HTR-8/SVneo (cell line): ENCODE measurements around the gene ATRN.
"Not testable (repeated sequence)": the region's sequence is repeated elsewhere in the genome, so short reads cannot be mapped to it uniquely, and the experiment has no call there.

Source experiments
- DNase-seq: peaks from one replicate; pipeline ENCODE4 v3.0.0; 2011; ENCODE audit warnings: low spot score, mixed read lengths; ENCODE audit not compliant: insufficient read length
- FAIRE-seq: peaks from 2 replicates; lab custom pipeline; 2011; peaks lifted over from hg19 to GRCh38; lab: Jason Lieb, UNC

Gene ATRN

DNA sequence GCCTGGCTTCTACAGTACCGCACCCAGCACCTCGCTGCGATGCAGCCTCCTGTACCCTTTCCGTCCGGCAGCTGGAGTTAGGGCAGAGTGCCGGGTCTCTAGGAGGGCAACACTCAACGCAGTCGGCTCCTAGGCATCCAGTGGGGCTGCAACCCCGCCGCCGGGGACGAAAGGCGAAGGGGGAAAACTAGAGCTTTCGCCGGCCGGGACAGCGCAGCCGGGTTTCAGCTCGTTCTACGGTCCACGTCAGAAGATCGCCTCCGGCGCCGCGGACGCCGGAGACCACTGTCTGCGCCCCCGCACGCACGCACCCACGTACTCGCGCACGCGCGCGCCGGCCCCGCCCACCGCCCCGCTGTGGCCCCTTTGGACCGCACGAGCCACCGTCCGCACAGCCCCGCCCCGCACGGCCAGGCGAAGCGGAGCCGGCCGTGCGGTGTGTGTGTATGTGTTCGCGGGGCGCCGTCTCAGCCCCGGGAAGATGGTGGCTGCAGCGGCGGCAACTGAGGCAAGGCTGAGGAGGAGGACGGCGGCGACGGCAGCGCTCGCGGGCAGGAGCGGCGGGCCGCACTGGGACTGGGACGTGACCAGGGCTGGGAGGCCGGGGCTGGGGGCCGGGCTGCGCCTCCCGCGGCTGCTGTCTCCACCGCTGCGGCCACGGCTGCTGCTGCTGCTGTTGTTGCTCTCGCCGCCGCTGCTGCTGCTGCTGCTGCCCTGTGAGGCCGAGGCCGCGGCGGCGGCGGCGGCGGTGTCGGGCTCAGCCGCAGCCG is at the start of gene ATRN:
Gene ATRN, plus strand, starts transcription at position 392 of the 770 bp plus-strand sequence. Its CDS starts 90 bp downstream, at position 482.
- DNase-seq (peak; percentile 89), FAIRE-seq (peak; percentile 98)

DNA sequence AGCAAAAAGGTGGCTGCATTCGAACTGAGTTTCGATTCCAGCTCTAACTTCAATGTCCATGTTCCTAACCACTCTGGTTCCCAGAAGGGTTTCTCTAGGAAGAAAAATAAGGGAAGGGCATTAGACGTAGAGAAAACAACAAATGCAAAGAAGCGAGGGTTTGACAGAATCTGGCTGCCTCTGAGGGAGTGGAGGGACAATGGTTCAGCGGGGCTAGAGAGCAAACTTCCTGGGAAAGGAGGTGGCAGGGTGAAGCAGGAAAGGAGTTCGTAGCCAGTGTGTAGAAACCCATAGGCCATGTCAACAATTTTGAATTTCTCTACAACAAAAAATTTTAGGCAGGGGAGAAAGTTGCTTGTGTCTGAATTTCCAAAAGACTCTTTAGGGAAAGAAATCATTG is 48.8 kb upstream of the ATRN start:
- FAIRE-seq (no peak), DNase-seq (no peak)

DNA sequence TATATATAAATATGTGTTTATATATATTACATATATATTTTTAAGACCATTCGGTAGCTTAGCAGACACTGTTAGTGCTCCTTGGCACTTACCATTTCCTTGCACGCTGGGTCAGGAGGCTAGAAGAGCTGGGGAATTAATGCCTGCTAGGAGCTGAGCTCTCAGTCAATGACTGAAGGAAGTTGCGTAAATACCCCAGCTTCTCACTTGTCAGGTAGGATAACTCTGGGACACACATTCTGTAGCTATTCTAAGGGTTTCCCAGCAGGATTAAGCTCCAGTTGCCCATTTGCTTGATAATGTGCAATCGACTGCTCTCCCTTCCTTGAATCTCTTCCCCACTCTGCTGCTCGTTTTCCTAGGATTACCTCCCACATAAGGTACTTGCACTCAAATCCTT is 47.7 kb upstream of the ATRN start:
- DNase-seq (no peak), FAIRE-seq (no peak)

DNA sequence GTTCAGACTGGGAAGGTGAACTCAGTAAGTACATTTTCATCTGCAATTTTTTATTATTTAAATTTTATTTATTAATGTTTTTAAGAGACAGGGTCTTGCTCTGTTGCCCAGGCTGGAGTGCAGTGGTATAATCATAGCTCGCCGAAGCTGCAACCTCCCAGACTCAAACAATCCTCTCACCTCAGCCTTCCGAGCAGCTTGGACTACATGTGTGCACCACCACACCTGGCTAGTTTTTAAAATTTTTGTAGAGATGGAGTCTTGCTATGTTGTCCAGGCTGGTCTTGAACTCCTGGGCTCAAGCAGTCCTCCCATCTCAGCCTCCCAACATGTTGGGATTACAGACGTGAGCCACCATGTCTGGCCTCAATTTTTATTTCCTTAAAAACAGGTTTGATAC is 44.1 kb upstream of the ATRN start:
- not testable (repeated sequence) for DNase-seq, FAIRE-seq

DNA sequence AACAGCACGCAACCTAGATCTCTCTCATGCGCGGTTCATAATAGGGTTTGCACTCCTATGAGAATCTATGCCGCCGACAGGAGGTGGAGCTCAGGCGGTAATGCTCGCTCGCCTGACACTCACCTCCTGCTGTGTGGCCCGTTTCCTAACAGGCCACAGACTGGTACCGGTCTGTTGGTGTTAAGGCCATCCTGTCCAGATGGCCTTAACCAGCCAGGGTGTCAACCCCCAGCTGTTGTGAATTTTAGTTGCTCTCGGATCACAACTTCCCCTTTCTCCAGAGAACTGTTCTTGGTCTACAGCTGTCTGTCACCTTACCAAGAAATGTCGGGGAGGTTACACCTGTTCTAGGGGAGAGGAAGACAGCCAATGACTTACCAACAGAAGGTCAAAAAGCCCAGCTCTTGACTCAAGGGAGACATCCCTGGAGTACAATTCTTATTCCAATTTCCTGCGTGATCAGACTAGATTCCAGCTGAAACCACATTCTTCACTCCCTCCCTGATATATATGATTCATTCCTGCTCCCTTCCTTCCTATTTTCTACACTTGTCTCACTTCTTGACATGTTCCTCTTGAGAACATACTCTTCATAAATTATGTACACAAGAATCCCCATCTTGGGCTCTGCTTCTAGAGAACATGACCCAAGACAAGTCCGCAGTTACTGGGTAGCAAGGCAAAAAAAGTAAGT is 40.3 kb upstream of the ATRN start:
- DNase-seq (no peak), FAIRE-seq (no peak)

DNA sequence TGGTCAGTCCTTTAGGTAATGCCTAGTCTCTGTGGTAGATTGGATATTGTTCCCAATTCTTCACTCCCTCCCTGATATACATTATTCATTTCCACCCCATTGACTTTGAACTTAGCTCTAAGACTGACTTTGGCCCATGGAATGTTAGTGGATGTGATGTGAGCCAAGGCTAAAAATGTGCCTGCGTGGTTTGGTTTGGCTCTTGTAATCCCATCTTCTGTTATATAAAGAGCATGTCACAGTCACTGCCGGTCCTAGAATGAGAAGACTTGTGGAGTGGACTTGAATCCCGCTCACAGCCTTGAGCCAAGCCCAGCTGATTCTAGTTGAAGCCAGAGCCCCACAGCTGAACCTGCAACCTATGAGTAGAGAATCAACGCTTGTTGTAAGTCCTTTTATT is 39.7 kb upstream of the ATRN start:
- no peak for DNase-seq

DNA sequence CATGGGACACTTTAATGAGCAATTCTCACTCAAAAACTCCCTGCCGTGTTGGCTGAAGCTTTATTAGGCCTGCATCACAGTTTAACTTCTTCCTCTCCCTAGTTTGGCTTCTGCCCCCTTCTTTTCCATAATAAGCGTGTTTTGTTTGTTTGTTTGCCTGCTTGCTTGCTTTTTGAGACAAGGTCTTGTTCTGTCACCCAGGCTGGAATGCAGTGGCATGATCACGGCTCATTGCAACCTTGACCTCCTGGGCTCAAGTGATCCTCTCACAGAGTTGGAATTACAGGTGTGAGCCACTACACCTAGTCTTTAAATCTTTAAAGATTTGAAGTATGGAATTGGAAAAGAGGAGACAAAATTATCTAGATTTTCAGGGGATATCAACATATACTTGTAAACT is 38.0 kb upstream of the ATRN start:
- FAIRE-seq (no peak), DNase-seq (no peak)

More for the DNA sequence above, 39.7 kb upstream of the ATRN start:
- FAIRE-seq = no peak

DNA sequence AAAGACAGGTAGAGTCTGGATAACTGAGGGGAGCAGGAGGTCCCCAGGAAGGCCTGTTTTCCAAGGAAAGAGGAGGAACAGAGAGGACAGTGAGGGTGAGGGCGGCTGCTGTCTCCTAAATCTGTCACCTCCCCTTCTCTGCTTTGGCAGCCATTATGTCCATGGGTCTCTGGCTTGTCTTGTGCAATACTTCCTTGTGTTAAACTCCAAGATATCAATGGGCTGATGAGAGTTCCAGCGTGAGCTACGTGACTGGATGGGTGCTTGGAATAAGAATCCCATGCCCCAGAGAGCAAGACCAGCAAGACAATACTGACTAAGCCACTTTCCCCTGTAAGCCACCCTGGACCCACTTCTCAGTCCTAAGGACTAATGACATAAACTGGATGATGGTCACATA is 37.1 kb upstream of the ATRN start:
- FAIRE-seq = no peak

DNA sequence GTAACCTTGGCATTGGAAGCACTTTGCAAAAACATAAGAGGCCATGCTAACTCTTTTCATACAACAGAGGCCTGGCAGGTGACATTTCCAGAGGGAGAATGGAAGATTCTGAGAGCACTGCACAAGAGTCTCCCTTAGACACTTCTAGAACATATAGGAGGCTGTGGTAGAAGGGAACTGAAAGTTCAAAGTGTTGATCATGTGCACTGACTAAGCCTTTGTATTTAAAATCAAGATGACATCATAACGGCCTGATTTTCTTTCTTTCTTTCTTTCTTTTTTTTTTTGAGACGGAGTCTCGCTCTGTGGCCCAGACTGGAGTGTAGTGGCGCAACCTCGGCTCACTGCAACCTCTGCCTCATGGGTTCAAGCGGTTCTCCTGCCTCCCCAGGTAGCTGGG is 36.6 kb upstream of the ATRN start:
- DNase-seq (no peak), FAIRE-seq (no peak)

More for the DNA sequence above, 37.1 kb upstream of the ATRN start:
- DNase-seq = no peak

DNA sequence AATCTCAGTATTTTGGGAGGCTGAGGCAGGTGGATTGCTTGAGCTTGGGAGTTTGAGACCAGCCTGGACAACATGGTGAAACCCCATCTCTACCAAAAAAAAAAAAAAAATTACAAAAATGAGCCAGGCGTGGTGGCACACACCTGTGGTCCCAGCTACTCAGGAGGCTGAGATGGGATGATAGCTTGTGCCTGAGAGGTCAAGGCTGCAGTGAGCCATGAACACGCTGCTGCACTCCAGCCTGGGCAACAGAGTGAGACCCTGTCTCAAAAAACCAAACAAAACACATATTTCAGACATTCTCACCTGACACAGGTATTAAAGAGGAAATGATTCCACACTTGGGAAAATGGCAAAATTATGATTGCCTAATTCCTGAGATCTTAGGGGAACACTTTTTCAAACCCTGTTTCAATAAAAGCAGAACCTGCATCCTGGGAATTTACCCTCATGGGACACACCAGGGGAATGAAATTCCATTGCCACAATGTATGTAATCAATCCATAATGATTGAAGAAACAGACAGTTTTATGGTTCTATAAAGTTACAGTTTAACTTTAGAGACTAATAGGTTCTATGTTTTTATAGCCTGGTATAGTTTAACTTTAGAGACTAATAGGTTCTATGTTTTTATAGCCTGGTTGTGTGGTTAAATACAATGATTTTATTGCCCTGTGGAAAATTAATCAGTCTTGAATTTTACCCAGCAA is 33.8 kb upstream of the ATRN start:
- DNase-seq (no peak), FAIRE-seq (no peak)

DNA sequence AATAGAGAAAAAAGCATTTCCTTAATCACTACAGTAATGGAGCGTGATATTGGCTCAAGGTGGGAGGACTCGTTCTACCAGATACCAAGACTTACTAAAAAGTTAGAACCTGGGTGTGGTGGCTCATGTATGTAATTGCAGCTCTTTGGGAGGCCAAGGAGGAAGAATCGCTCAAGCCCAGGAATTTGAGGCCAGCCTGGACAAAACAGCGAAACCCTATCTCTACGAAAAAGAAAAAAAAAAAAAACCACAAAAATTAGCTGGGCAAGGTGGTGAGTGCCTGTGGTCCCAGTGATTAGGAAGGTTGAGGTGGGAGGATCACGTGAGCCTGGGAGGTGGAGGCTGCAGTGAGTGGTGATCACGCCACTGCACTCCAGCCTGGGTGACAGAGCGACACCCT is 24.0 kb upstream of the ATRN start:
- DNase-seq (no peak), FAIRE-seq (no peak)

DNA sequence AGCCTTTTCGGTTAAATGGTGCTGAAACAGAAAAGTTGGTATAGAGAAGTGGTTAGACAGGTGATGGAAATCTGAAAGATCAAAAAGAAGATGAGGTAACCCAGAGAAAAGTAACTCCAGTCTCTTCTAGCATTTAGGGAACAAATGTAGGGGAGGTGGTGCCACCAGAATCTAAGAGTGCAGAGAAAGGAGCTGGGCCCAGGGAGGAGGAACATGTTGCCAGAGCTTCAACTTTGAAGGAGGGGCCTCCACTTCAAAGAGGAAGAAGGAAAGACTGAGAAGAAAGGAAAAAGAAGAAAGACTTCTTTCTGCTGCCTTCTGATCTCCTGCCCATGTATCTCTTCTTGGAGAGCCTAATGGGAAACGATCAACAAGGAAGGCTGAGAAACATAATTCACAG is 23.5 kb upstream of the ATRN start:
- DNase-seq (no peak), FAIRE-seq (no peak)

DNA sequence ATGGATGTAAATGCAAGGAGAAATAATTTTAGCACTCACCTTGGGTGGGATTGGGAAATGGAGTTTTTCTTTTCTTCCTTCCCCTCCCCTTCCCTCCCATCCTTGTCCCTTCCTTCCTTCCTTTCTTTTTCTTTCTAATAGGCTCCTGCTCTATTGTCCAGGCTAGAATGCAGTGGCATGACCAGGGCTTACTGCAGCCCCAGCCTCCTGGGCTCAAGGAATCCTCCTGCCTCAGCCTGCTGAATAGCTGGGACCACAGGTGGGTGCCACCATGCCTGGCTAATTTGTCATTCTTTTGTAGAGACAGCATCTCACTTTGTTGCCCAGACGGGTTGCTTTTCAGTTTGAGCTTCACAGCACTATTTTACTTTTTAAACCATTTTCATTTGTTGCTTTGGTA is 21.5 kb upstream of the ATRN start:
- no peak for DNase-seq
- FAIRE-seq = no peak

DNA sequence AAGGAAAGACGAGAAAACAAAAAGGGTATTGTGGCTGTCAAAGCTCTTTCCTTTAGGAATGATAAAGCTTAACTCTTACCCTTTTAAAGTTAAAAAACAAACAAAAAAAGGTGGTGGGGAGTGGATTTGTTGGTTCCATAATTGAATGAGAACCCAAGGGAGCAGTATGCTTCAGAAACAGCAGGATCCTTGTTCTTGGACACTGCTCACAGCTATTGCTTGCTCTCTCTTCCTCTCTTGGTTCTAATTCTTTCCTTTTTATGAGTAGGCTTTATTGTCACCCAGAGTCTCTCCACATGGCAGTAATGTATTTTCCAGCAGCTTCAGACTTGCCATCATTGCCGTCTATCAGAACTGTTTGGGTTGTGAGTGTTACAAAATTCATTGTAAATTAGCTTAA is 18.7 kb upstream of the ATRN start:
- FAIRE-seq = no peak
- DNase-seq = no peak

DNA sequence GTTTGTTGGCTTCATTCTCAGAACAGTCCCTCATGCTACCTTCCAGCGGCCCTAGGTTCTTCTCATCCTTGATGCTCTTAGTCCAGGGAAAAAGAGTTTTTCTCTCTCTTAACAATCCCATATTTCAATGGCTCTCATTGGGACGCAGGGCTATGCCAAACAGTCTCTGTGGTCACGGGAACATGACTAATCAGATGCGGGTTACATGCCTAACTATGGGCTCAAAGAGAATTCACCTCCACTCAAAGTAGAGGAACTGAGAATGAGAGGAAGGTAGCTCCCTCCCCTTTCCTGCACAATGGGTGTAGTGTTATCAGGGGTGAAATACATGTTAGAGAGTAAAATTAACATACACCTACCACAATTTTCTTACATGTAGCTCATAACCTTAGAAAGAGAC is 18.1 kb upstream of the ATRN start:
- FAIRE-seq (peak; percentile 57), DNase-seq (no peak)

DNA sequence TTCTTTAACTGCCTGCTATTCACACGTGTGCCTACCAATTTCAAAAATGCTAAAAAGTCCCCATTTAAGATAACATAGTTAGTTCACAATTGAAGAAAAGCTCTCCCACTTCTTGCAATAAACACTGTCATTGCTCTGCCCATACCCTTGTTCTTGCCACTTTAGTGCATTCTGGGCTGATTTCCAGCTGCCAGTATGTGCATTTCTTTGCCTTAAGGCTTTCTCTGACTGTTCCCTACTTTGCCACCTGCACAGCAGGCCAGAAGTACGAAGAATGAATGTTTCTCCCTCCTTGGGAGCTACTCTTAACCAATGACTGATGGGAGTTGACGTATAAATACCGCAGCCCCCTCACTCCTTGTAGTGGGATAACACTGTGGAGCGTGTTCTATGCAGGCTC is 16.0 kb upstream of the ATRN start:
- DNase-seq (no peak), FAIRE-seq (no peak)

DNA sequence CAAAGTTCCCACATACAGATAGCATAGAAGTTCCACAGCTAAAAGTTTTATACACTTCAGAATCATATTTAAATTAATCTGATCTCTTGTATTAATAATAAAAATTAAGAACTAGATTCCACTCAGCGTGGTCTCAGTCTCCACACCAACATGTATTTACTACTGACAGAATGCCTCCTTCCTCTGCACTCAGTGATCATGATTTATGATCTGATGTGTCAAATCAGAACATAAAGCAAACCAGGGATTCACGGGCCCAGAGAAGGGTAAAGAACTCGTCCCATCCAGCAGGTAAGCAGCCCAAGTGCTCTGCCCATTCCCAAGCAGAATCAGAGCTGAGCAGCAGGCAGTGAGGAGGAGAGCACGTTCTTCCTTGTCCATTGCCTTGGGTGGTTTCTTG is 14.2 kb upstream of the ATRN start:
- FAIRE-seq = no peak
- no peak for DNase-seq

DNA sequence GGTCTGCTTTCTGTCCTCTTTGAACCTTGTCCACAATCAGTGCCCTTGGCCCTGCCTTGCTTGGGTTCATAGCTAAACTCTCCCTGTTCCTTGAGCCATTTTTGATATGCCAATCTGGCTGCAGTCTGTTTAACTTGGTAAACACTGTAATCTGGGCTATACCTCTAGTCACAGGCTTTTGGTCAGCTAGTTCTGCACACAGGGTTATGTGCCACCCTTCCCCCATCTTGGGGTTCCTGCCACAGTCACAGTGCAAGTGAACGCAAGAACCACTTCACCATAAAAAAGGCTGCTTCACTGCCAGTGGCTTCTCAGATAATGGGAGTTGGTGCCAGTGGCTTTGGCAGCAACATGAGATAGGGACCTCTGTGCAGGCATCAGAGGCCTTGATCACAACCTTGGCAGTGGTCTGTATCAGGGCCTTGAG is 10.9 kb upstream of the ATRN start:
- FAIRE-seq (no peak), DNase-seq (no peak)

DNA sequence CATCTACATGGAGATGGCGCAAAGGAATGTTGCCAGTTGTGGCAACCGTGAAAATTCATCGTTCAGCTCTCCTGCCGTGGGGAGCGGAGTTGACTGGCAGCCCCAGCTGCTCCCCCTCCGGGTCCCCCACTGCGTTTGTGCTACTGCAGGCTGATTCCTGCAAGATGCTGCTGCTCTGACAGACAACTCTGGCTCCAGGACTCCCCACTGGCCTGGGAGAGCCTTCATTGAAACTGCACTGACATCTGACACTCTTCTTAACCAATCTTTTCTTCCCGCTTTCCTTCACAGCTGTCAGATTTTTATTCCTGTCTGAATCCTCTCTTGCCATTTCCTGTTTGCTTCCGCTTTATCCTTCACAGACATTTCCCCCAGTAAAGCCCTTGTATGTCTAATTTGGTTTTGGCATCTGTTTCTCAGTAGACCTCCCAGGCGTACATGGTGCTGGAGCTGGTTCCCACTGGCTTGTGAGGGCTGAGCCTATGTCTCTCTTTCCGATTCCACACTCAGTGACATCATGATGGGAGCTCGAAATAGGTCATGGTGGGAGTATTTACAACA is 9.5 kb upstream of the ATRN start:
- no peak for DNase-seq
- no peak for FAIRE-seq

DNA sequence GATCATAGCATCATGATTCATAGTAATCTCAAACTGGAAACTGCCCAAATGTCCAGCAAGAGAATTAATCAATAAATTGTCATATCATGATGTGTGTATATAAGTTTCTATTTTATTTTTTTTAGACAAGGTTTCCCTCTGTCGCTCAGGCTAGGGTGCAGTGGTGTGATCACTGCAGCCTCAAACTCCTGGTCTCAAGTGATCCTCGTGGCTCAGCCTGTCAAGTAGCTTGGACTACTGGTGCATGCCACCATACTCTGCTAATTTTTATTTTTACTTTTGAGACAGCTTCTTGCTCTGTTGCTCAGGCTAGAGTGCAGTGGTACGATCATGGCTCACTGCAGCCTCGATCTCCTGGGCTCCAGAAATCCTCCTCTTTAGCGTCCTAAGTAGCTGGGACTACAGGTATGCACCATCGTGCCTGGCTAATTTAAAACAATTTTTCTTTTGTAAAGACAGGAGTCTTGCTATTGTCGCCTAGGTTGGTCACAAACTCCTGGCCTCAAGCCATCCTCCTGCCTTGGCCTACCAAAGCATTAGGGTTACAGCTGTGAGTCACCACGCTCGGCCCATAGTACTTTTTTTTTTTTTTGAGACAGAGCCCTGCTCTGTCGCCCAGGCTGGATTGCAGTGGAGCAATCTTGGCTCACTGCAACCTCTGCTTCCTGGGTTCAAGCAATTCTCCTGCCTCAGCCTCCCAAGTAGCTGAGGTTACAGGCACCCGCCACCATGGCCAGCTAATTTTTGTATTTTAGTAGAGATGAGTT is 8.7 kb upstream of the ATRN start:
- no peak for DNase-seq
- no peak for FAIRE-seq
